ENCODE data around the gene HDAC4.

The HDAC4 gene

DNA sequence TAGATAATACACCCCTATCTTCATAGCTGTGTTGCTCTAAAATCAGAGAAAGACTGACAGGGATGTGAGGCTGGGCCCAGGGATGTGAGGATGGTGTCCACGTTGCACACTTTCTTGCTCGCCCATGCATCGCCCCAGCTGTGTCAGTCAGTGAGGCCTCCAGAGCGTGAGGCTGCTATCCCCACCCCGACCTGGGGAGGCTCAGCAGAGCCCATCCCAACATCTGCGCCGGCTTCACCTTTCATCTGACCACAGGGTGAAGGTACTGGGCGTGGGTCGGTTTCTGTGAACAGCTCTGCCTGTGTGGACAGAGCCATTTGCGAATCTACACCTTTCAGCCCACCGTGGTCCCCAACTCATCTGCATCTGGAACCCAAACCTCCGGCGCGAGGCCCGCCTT is 255.7 kb downstream of the HDAC4 start:
- no peak overlapping the region for H3K4me3 ChIP-seq (ENCODE audit: low read depth, low read length, poor library complexity, severe bottlenecking)
- H3K27ac ChIP-seq (ENCODE audit: low read depth, low read length, poor library complexity, severe bottlenecking) = no peak overlapping the region
- H2AFZ ChIP-seq (ENCODE audit: low read length) = no peak overlapping the region
- no peaks in the 10 kb centered on the region for H3K4me1 ChIP-seq (ENCODE audit: insufficient read depth, low read length, severe bottlenecking)
- H3K27me3 ChIP-seq (ENCODE audit: insufficient read depth, low read length) = no peaks in the 10 kb centered on the region; the same call in 1 of the 2 replicates
- no peaks in the 10 kb centered on the region for H3K79me2 ChIP-seq (ENCODE audit: insufficient read depth, low read length)
- no peaks in the 10 kb centered on the region for H3F3A ChIP-seq (ENCODE audit: insufficient read depth, low read length)
- H3K9ac ChIP-seq (ENCODE audit: low read length) = no peak overlapping the region
- no peak overlapping the region for H3K4me2 ChIP-seq (ENCODE audit: low read length)
- H3K9me3 ChIP-seq (ENCODE audit: low read length) = no peaks in the 10 kb centered on the region
- no peaks in the 10 kb centered on the region for H3K9me2 ChIP-seq (ENCODE audit: low read depth, low read length)
- H3K36me3 ChIP-seq (ENCODE audit: insufficient read depth, low read length) = no peaks in the 10 kb centered on the region
- no peak for TF ChIP-seq EZH2 (IDR thresholded peaks at IDR 0.05; ENCODE audit: borderline replicate concordance, low read length)
- TF ChIP-seq, protein P1, sequence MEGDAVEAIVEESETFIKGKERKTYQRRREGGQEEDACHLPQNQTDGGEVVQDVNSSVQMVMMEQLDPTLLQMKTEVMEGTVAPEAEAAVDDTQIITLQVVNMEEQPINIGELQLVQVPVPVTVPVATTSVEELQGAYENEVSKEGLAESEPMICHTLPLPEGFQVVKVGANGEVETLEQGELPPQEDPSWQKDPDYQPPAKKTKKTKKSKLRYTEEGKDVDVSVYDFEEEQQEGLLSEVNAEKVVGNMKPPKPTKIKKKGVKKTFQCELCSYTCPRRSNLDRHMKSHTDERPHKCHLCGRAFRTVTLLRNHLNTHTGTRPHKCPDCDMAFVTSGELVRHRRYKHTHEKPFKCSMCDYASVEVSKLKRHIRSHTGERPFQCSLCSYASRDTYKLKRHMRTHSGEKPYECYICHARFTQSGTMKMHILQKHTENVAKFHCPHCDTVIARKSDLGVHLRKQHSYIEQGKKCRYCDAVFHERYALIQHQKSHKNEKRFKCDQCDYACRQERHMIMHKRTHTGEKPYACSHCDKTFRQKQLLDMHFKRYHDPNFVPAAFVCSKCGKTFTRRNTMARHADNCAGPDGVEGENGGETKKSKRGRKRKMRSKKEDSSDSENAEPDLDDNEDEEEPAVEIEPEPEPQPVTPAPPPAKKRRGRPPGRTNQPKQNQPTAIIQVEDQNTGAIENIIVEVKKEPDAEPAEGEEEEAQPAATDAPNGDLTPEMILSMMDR (IDR thresholded peaks at IDR 0.05; ENCODE audit: low read length) = no peak
- H4K20me1 ChIP-seq (ENCODE audit: insufficient read depth, low read length) = no peaks in the 10 kb centered on the region

DNA sequence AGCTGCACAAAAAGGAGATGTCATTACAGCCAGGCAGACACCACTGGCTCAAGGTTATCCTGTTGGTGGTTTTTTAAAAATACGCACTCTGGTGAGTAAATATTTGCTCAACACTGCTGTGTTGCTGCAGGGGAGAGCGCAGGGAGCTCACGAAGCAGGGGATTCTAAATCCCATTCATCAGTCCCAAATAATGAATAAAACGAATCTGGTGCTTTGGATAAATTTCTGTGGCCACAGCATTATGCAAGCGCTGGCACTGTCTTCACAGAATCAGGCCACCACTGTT is 256.2 kb downstream of the HDAC4 start:
- Histone ChIP-seq H3K79me2 (ENCODE audit: insufficient read depth, low read length) (no peaks in the 10 kb centered on the region), H3K4me2 (ENCODE audit: low read length) (no peak overlapping the region), H3K4me1 (ENCODE audit: insufficient read depth, low read length, severe bottlenecking) (no peaks in the 10 kb centered on the region), H3K4me3 (ENCODE audit: low read depth, low read length, poor library complexity, severe bottlenecking) (no peak overlapping the region), H3K36me3 (ENCODE audit: insufficient read depth, low read length) (no peaks in the 10 kb centered on the region), H2AFZ (ENCODE audit: low read length) (no peak overlapping the region), H3F3A (ENCODE audit: insufficient read depth, low read length) (no peaks in the 10 kb centered on the region), H3K9me2 (ENCODE audit: low read depth, low read length) (no peaks in the 10 kb centered on the region), H3K9ac (ENCODE audit: low read length) (no peak overlapping the region), H4K20me1 (ENCODE audit: insufficient read depth, low read length) (no peaks in the 10 kb centered on the region), H3K27ac (ENCODE audit: low read depth, low read length, poor library complexity, severe bottlenecking) (no peak overlapping the region), H3K9me3 (ENCODE audit: low read length) (no peaks in the 10 kb centered on the region), H3K27me3 (ENCODE audit: insufficient read depth, low read length) (no peaks in the 10 kb centered on the region; the same call in 1 of the 2 replicates)
- TF ChIP-seq EZH2 (IDR thresholded peaks at IDR 0.05; ENCODE audit: borderline replicate concordance, low read length) = no peak
- TF ChIP-seq, protein P1 (IDR thresholded peaks at IDR 0.05; ENCODE audit: low read length) = no peak

DNA sequence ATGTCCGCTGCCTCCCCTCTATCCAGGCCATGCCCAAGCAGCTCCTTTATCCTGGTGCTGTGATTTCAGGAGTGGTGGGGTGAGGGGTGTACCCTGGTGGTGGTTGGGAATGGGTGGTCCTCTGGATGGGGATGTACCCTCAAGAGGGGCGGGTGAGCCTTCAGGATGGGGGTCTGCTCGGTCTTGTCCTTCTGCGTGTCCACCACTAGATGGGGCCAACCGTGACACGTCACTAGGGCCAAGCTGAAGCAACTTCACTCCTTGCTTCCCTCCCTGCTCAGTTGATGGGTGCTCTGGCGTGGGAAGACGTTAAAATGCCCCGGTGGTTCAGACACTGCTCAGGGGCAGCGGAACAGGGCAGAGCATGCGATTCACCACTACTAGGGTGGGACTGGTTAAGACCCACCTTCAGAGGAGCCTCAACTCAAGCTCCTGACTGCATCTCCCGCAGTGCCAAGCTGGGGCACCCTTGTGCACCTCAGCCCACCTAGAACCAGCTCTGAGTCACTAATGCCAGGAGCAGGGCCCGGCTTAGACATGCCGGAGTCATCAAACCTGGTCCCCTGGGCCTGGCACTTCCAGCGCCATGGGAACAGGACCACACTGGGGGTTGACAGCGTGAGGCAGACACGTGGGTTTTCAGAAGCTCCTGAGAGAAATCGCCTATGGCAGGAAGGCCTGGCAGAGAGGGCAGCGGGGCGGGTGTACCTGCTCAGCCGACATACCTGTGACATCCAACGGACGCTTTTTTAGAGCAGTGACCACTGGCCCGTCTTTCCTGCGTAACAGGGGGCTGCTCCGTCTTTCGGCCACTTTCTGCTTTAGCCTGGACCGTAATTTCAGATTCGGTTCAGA is 256.7 kb downstream of the HDAC4 start:
- Histone ChIP-seq H2AFZ (ENCODE audit: low read length) (no peak overlapping the region), H3K36me3 (ENCODE audit: insufficient read depth, low read length) (no peaks in the 10 kb centered on the region), H3K27ac (ENCODE audit: low read depth, low read length, poor library complexity, severe bottlenecking) (no peak overlapping the region), H3K79me2 (ENCODE audit: insufficient read depth, low read length) (no peaks in the 10 kb centered on the region), H3K4me3 (ENCODE audit: low read depth, low read length, poor library complexity, severe bottlenecking) (no peak overlapping the region), H3K4me2 (ENCODE audit: low read length) (no peak overlapping the region), H3K9me2 (ENCODE audit: low read depth, low read length) (no peaks in the 10 kb centered on the region), H4K20me1 (ENCODE audit: insufficient read depth, low read length) (no peaks in the 10 kb centered on the region), H3K4me1 (ENCODE audit: insufficient read depth, low read length, severe bottlenecking) (no peaks in the 10 kb centered on the region), H3F3A (ENCODE audit: insufficient read depth, low read length) (no peaks in the 10 kb centered on the region), H3K9ac (ENCODE audit: low read length) (no peak overlapping the region), H3K9me3 (ENCODE audit: low read length) (no peaks in the 10 kb centered on the region), H3K27me3 (ENCODE audit: insufficient read depth, low read length) (no peaks in the 10 kb centered on the region; the same call in 1 of the 2 replicates)
- TF ChIP-seq EZH2 (IDR thresholded peaks at IDR 0.05; ENCODE audit: borderline replicate concordance, low read length) = no peak
- TF ChIP-seq, protein P1 (IDR thresholded peaks at IDR 0.05; ENCODE audit: low read length) = peak; percentile 63; the same call in 1 of the 2 replicates
